ENCODE results near the gene NBAS.
"Not testable (repeated sequence)": the region's sequence is repeated elsewhere in the genome, so short reads cannot be mapped to it uniquely, and the experiment has no call there.

The NBAS gene

DNA sequence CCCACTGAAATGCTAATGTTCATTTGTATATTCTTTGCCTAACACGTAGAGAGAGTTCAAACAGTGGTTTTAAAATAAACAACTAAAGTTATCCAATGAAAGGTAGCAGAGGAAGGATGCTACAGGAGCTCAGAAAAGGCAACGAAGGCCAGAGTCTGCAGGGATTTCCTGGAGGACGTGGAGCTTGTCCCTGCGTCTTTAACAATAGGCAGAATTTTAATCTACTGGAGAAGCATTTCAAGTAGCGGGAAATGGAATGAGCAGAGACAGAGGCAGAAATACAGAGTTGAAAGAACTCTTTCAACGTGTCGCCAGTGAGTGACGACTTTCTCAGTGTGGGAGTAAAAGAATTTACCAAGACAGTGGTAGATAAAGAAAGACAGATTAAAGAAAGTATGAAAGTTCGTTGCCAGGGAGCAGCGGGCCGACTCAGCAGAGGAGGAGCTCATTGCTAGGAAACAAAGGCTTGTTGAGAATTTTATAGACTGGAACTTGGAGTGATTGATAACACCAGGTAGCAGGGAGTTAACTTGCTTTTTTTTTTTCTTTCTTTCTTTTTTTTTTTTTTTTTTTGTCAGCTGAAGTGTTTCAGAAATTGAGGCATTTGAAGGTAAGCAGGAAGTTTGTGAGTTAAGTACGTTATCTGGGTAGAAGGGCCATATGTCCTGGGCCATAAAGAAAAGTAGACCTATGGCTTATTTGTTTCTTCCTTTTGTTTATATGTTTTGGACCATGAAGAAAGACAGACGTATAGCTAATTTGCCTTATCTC lies 625 bp upstream of the NBAS start:
- no peak for DNase-seq (ENCODE audit: low read depth in 1 of 2, low spot score in 1 of 2)

GRCh38 chr2:15560140-15560987 lies 770 bp downstream of the NBAS start:
- DNase-seq (ENCODE audit: low read depth in 1 of 2, low spot score in 1 of 2), result no peak

- no peak for DNase-seq (ENCODE audit: low read depth in 1 of 2, low spot score in 1 of 2)
Observed at GRCh38 chr2:15559379-15560139, 1.6 kb downstream of the NBAS start.

DNA sequence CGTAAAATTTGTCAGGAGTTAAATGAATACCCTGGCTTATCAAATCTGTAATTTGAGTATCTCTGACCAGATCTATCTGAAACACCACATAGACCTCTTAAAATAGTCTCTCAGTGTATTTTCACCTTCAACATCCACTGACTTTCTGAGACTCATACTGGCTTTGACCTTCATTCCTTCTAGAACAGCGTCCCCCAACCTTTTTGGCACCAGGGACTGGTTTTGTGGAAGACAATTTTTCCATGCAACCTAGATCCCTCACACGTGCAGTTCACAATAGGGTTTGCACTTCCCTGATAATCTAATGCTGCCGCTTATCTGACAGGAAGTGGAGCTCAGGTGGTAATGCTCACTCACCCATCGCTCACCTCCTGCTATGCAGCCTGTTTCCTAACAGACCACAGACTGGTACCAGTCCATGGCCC lies 3.2 kb downstream of the NBAS start:
- no peak for DNase-seq (ENCODE audit: low read depth in 1 of 2, low spot score in 1 of 2)

DNA sequence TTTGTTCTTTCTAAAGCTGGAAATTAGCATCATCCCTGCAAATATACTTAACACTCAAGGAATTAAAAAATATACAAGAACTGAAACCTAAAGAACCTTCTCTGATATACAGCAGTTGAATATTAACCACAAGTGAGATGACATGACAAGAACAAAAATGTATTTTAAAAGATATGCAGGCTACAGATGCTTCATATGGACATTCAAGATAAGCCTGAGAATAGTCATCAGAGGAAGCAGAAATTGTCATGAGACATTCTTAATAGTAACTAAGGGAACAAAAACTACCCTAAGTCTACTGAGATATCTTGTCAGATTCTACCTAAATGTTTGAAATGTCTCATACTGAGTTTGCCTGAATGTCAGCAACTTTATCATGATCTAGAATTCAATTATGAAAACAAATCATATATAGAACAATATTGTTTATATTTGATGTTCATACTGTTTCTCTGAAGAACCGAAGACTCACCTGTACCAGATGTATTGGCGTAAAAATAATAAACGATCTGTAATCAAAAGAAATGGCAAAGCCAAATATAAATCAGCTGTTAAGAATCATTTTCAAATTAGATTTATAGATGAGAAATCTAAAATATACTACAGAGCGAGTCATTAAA lies 4.7 kb downstream of the NBAS start:
- no peak for DNase-seq (ENCODE audit: low read depth in 1 of 2, low spot score in 1 of 2)

DNA sequence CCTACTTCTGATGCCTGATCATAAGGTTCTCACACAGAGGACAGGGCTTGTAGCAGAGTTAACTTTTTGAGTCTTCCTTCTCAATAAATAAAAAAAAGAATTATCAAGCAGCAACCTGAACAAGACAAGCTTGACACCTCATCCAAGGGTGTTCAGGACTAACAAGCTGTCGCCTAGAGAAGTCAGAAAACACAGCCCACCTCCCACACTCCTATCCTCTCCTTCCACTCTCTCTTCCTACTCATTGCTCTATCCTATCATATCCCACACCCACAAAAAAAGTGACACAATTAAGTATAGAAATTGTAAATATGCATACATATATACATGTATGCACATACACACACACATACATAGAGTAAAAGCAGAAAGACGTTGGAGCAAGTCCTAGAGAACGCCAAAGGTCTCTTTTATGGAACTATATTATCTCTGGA lies 5.4 kb downstream of the NBAS start:
- no peak for DNase-seq (ENCODE audit: low read depth in 1 of 2, low spot score in 1 of 2)

- no peak for DNase-seq (ENCODE audit: low read depth in 1 of 2, low spot score in 1 of 2)
Observed at GRCh38 chr2:15554525-15555218, 6.5 kb downstream of the NBAS start.

DNA sequence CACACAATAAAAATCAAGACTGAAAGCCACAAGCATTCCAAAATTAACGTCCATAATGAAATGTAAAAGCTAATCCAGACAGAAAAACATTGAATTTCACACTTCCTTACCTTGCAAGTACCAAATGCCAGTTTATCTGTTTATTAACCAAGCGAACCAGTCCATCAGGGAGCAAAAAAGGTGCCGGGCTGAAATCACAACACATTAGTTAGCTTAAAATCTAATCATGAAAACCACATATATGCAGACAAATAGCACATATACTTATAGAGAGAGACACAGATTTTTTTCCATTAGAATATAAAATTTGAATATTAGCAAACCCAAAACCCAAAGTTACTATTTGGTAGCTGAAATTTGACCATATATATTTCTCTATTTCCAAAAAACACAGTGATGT lies 7.2 kb downstream of the NBAS start:
- no peak for DNase-seq (ENCODE audit: low read depth in 1 of 2, low spot score in 1 of 2)

DNA sequence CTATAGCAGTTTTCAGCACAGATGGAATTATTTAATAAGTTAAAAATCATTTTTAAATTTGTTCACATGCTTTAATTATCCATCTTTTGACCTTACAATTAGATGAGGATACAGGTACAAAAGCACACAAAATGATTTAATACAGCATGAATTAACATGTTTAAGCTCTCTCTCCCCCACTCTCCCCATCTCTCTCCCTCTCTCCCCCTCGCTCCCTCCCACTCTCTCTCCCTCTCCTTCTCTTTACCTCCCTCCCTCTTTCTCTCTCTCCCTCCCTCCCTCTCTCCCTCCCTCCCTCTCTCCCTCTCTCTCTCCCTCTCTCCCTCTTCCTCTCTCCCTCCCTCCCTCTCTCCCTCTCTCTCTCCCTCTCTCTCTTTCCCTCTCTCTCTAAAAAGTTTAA lies 7.6 kb downstream of the NBAS start:
- DNase-seq (ENCODE audit: low read depth in 1 of 2, low spot score in 1 of 2), result no peak

DNA sequence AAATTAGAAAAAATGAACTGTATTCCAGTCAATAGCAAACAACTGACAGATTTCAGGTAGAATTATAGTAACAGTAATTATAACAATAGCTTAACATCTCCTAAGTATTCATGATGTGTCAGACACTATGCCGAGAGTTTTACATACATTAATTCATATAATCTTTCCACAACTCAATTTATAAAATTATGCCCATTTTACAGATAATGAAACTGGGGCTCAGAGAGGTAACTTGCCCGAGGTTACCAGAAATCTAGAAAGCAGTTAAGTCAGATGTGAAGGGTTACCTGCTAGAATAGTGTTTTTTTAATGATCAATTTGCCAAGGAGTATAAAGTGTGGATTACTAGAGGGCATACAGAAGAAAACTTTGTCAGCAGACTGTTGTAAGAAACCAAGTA lies 12.2 kb downstream of the NBAS start:
- DNase-seq (ENCODE audit: low read depth in 1 of 2, low spot score in 1 of 2), result no peak

- no peak for DNase-seq (ENCODE audit: low read depth in 1 of 2, low spot score in 1 of 2)
Observed at GRCh38 chr2:15547115-15547876, 13.8 kb downstream of the NBAS start.

DNA sequence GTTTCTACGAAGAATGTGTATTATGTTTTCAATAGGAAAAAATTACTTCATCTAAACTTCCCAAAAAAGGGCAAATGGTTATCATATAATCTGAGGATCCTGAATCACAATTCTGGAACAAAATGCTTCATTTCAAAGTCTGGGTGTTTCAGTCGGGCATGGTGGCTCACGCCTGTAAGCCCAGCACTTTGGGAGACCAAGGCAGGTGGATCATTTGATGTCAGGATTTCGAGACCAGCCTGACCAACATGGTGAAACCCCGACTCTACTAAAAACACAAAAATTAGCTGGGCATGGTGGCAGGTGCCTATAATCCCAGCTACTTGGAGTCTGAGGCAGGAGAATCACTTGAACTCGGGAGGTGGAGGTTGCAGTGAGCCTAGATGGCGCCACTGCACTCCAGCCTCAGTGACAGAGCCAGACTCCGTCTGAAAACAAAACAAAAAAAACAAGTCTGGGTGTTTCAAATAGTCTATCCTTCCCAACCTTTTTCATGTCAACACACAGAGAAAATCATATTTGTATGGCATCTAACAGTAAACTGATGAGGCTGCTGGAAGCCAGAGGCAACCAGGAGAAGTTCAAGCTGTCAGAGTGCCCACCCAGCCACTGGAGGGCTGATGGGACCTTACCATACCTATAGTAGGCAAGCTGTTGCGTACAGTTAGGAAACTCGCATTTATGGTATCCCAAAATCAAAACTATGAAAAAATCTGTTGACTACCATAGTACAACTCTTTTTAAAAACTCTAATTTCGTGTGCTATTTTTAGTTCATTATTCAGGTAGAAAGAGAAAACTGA lies 14.6 kb downstream of the NBAS start:
- no peak for DNase-seq (ENCODE audit: low read depth in 1 of 2, low spot score in 1 of 2)

DNA sequence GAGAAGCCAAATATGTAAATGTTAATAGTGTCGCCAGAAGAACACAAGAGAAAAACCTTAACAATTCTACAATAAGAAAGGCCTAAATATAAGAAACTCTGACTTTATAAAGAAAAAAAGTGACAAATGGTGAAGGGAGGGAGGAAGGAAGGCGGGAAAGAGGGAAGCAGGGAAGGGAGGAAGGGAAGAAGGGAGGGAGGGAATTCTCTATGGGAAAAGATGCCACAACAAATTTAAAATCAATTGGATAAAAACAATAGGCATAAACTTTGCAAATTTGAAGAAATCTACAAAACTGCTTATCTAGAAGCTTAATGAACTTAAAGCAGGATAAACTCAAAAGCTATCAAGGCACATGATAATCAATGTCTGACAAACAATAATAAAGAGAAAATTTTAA lies 16.9 kb downstream of the NBAS start:
- DNase-seq (ENCODE audit: low read depth in 1 of 2, low spot score in 1 of 2), result no peak

GRCh38 chr2:15543541-15543940 lies 17.6 kb downstream of the NBAS start:
- DNase-seq (ENCODE audit: low read depth in 1 of 2, low spot score in 1 of 2), result no peak

- DNase-seq (ENCODE audit: low read depth in 1 of 2, low spot score in 1 of 2), result no peak
Observed at GRCh38 chr2:15543053-15543452, 18.1 kb downstream of the NBAS start.

- DNase-seq (ENCODE audit: low read depth in 1 of 2, low spot score in 1 of 2), result not testable (repeated sequence)
Observed at GRCh38 chr2:15542269-15542668, 18.9 kb downstream of the NBAS start.

- not testable (repeated sequence) for DNase-seq (ENCODE audit: low read depth in 1 of 2, low spot score in 1 of 2)
Observed at GRCh38 chr2:15540523-15540922, 20.6 kb downstream of the NBAS start.

DNA sequence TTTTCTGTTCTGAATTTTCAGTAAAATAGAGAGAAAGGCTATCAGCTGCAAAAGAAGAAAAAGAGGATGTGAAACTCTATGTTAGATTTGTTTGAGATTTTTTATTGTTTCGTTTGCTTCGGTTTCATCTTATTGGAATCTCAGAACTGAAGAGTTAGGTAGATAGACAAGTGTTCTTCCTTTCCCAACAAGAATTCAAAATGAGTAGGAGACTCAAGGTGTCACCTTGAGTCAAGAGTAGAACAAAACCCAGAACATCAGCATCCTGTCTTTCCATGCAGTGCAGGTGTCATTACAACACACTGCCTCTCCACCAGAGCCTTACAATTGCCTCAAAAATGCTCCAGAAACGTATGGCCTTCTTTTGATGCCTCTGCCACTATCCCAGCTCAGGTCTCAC lies 21.1 kb downstream of the NBAS start:
- no peak for DNase-seq (ENCODE audit: low read depth in 1 of 2, low spot score in 1 of 2)

DNA sequence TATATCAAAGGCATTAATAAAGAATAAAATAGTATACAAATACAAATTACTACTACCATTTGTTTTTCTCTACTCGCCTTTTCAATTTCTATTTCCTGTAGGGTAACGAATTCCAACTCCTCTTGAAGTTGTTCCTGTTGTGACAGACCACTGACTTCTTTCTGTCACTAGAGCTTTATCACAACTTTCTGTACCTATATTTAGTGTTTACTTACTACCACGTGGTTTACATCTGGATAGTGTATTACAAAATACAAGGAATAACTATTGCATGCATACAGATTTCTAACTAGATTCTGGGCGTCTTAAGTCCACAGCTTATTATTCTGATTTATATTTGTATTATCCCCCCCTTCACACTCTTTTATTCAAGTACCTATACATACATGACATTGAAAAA lies 22.3 kb downstream of the NBAS start:
- no peak for DNase-seq (ENCODE audit: low read depth in 1 of 2, low spot score in 1 of 2)
